Psoas muscle (tissue), 8 donors: ENCODE data around the gene RAB9A. TPM values are rescaled to one million over a fixed set of nuclear protein-coding genes. Genes with fewer than 3 reads are reported as not detected.

ENCODE experiments used
- ATAC-seq, 4 donors: fragments of 200-7000 bp; cut with Tn5 transposase; one replicate each; pipeline ENCODE4 v1.9.1; 2020; ENCODE audit warnings: moderate library complexity in 3 of 4, mild to moderate bottlenecking in 2 of 4
- DNase-seq, 2 donors: peaks; one replicate each; pipeline ENCODE4 v3.0.0-alpha.2; 2020
- H3K27ac ChIP-seq: fragments of 200-600 bp; one replicate; pipeline ENCODE4 v1.8.0; 2022
- H3K27me3 ChIP-seq, 3 donors: fragments of 200-600 bp in 1 of 3; one replicate each; pipeline versions ENCODE4 v1.6.1 to v1.8.0; 2013 to 2022; ENCODE audit warnings: low read length in 2 of 3, mild to moderate bottlenecking in 2 of 3, moderate library complexity in 1 of 3; ENCODE audit not compliant: insufficient read depth in 3 of 3
- H3K36me3 ChIP-seq, 2 donors: fragments of 200-600 bp in 1 of 2; one replicate each; pipeline versions ENCODE4 v1.6.1 to v1.8.0; 2013 to 2022; ENCODE audit warnings: low read depth in 1 of 2, mild to moderate bottlenecking in 1 of 2, moderate library complexity in 1 of 2; ENCODE audit not compliant: insufficient read depth in 1 of 2
- H3K4me1 ChIP-seq: fragments of 200-600 bp; one replicate; pipeline ENCODE4 v1.8.0; 2022
- H3K4me3 ChIP-seq: fragments of 200-600 bp; one replicate; pipeline ENCODE4 v1.8.0; 2022; ENCODE audit warnings: mild to moderate bottlenecking
- H3K9me3 ChIP-seq: fragments of 200-600 bp; one replicate; pipeline ENCODE4 v1.8.0; 2022
- CTCF ChIP-seq: fragments of 200-600 bp; IDR thresholded peaks from one replicate; pipeline ENCODE4 v1.8.0; 2022; ENCODE audit warnings: antibody characterized with exemption
- WGBS, 3 donors: extraction: QIAGEN DNeasy Blood & Tissue Kit; methylation state at CpG; one replicate each; pipeline versions ENCODE4 v1.1.6 to v1.1.7; 2013; 5-methylcytosine and 5-hydroxymethylcytosine counted together
- intact Hi-C, 2 donors: fragments of 100-400 bp; cut with DNase I; formaldehyde crosslinking; loops; one replicate each; pipeline versions ENCODE4 v1.11.0 to v1.14.2; 2022
- polyA plus RNA-seq, 3 donors: library from polyadenylated mRNA; stranded (reverse); fragments of 200-250 nt; gene quantifications; one replicate each; pipeline ENCODE4 v1.2.3, GENCODE V29; 2013
- total RNA-seq, 4 donors: library from RNA; stranded (reverse); fragmentation: NEBNext Ultra II Directional in 2 of 4; extraction: Animal tissue kit (Norgen Biotek cat#: 25700) in 2 of 4; gene quantifications; one replicate each; pipeline versions ENCODE4 v1.2.1 to v1.2.4, GENCODE V29; 2021 to 2023
- donor health status: healthy with polysubstance abuse.
- donor health status: DM: no; HTN: no; CAD: no; lungs with moderate emphysema.
- donor health status: Bipolar disorder and iron deficiency.
- donor health status: healthy.
- donor health status: DM: yes; HTN: yes; CAD: no.
- donor health status: DM: no; HTN: no; CAD: no.
- donor health status: DM: no; HTN: no; CAD: no.
- donor health status: DM: yes; HTN: yes; CAD: no.

Gene RAB9A
- total and polyA plus RNA-seq, 7 donors = 13.0 to 25.4 (median 14.8) TPM

GRCh38 chrX:13702111-13702789 is 13.3 kb downstream of the RAB9A start:
- DNase-seq (no peak), ATAC-seq (no peak)
- H3K27ac ChIP-seq = no peak overlapping the region
- no peak overlapping the region for H3K4me3 ChIP-seq
- 51 to 74% (median 65%) methylated on average over 5 of the region's 5 CpGs for WGBS, 3 donors
- peaks cover 0 to 5% (median 0%) of the 10 kb centered on the region in 3 donors for H3K27me3 ChIP-seq
- intact Hi-C loops = no loop called here
- H3K36me3 ChIP-seq = peaks cover 0 to 6% of the 10 kb centered on the region in 2 donors
- H3K4me1 ChIP-seq = peaks cover 11% of the 10 kb centered on the region
- no peak for TF ChIP-seq CTCF
- H3K9me3 ChIP-seq = no peaks in the 10 kb centered on the region

DNA sequence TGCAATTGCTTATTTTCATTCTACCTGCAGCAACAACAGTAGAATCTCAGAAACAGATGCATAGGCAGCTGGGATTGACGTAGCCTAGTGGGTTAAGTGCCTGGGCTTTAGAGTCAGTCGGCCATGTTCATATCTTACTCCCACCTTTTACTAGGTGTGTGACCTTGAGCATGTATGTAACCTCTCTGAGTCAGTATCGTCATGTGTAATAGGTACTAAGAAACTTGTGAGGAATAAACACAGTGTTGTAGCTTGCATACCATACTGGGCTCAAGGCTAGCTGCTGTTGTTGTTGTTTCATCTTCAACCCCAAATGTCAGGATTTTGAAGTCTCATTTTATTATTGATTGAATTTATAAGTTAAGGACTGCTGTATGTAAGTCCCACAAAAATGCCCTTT is 14.2 kb downstream of the RAB9A start:
- H3K27ac ChIP-seq = peak overlapping the region; percentile 3
- DNase-seq (no peak), ATAC-seq (no peak)
- intact Hi-C loops = no loop called here
- TF ChIP-seq CTCF = no peak
- H3K4me1 ChIP-seq = peaks cover 11% of the 10 kb centered on the region
- no peak overlapping the region for H3K4me3 ChIP-seq
- H3K36me3 ChIP-seq = peaks cover 0 to 12% of the 10 kb centered on the region in 2 donors
- WGBS, 3 donors = 73 to 80% (median 78%) methylated on average over 3 of the region's 3 CpGs
- H3K9me3 ChIP-seq = no peaks in the 10 kb centered on the region
- H3K27me3 ChIP-seq = peaks cover 0 to 5% (median 0%) of the 10 kb centered on the region in 3 donors

GRCh38 chrX:13703589-13703988 is 14.7 kb downstream of the RAB9A start:
- Histone ChIP-seq H3K4me1 (peaks cover 11% of the 10 kb centered on the region), H3K27me3 (peaks cover 0 to 5% (median 0%) of the 10 kb centered on the region in 3 donors), H3K27ac (peak overlapping the region; percentile 3), H3K36me3 (peaks cover 0 to 12% of the 10 kb centered on the region in 2 donors), H3K9me3 (no peaks in the 10 kb centered on the region), H3K4me3 (no peak overlapping the region)
- intact Hi-C loops = no loop called here
- ATAC-seq (peak in 3 of 4 donors; percentile 18 to 61 (median 44)), DNase-seq (no peak)
- TF ChIP-seq CTCF = no peak
- WGBS, 3 donors = 21 to 43% (median 34%) methylated on average over 3 of the region's 3 CpGs

- intact Hi-C loops = no loop called here
- DNase-seq = no peak
- no peak overlapping the region for H3K27ac ChIP-seq
- WGBS, 3 donors = 69 to 81% (median 73%) methylated on average over 4 of the region's 4 CpGs
- TF ChIP-seq CTCF = no peak
- peaks cover 0 to 38% of the 10 kb centered on the region in 2 donors for H3K36me3 ChIP-seq
- peaks cover 0 to 2% (median 0%) of the 10 kb centered on the region in 3 donors for H3K27me3 ChIP-seq
- H3K4me3 ChIP-seq = no peak overlapping the region
- no peaks in the 10 kb centered on the region for H3K4me1 ChIP-seq
- no peak for ATAC-seq
- no peaks in the 10 kb centered on the region for H3K9me3 ChIP-seq
Observed at GRCh38 chrX:13711141-13711540, 22.2 kb downstream of the RAB9A start.

DNA sequence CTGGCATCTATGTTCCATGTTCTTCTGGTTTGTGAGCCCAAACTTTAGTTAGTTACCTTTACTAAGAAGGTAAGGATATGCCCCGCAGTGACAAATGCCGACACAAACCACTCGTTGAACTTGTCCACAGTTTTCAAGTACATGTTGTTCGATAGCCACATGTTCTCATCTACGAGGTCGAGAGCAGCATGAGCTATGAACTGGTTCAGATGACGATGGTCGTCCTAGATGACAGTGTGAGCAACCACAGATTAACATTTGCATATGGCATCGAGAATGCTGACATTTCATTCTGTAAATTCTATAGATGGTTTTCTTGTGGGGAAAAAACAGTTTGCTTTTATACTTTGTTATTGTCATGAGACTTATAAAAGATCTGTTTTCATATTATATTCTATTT is 27.5 kb downstream of the RAB9A start:
- intact Hi-C loops = no loop called here
- ATAC-seq = no peak

More for the DNA sequence above, 27.5 kb downstream of the RAB9A start:
- Histone ChIP-seq H3K4me1 (peaks cover 9% of the 10 kb centered on the region), H3K4me3 (no peak overlapping the region), H3K27me3 (no peaks in the 10 kb centered on the region), H3K27ac (no peak overlapping the region), H3K36me3 (peaks cover 0 to 15% of the 10 kb centered on the region in 2 donors), H3K9me3 (no peaks in the 10 kb centered on the region)
- no peak for DNase-seq
- WGBS, 3 donors = 78 to 90% (median 89%) methylated on average over 9 of the region's 9 CpGs
- TF ChIP-seq CTCF = no peak
